H9 (cell line): ENCODE measurements around the gene DUOX1. TPM values are rescaled to one million over a fixed set of nuclear protein-coding genes. Genes with fewer than 3 reads are reported as not detected.

Experiments used
- DNase-seq: peaks from one replicate; pipeline ENCODE4 v3.0.0-alpha.2; 2017
- H2AFZ ChIP-seq: one replicate; pipeline ENCODE4 v1.6.1; 2013; ENCODE audit warnings: mild to moderate bottlenecking, low read length, control low read depth, moderate library complexity
- H2AK5ac ChIP-seq: 2 replicates; pipeline ENCODE4 v1.6.1; 2013; ENCODE audit warnings: low read length, control low read depth, mixed read lengths; ENCODE audit not compliant: insufficient read length
- H2BK120ac ChIP-seq: one replicate; pipeline ENCODE4 v1.6.1; 2013; ENCODE audit warnings: low read depth, mild to moderate bottlenecking, low read length, control low read depth, inconsistent platforms; ENCODE audit not compliant: poor library complexity, severe bottlenecking
- H2BK12ac ChIP-seq: 2 replicates; pipeline ENCODE4 v1.6.1; 2013; ENCODE audit warnings: low read length, control low read depth, mixed read lengths, low read depth; ENCODE audit not compliant: insufficient read length
- H2BK15ac ChIP-seq: 2 replicates; pipeline ENCODE4 v1.6.1; 2013; ENCODE audit warnings: low read depth, low read length, control low read depth
- H2BK20ac ChIP-seq: one replicate; pipeline ENCODE4 v1.6.1; 2013; ENCODE audit warnings: low read depth, mild to moderate bottlenecking, low read length, control low read depth, inconsistent platforms; ENCODE audit not compliant: poor library complexity, severe bottlenecking
- H2BK5ac ChIP-seq: 2 replicates; pipeline ENCODE4 v1.6.1; 2013; ENCODE audit warnings: low read length, control low read depth, mixed read lengths; ENCODE audit not compliant: insufficient read length
- H3K14ac ChIP-seq: 2 replicates; pipeline ENCODE4 v1.6.1; 2013; ENCODE audit warnings: low read length, control low read depth; ENCODE audit not compliant: insufficient read depth
- H3K18ac ChIP-seq: 2 replicates; pipeline ENCODE4 v1.6.1; 2013; ENCODE audit warnings: low read depth, mild to moderate bottlenecking, mixed read lengths, low read length, control low read depth; ENCODE audit not compliant: insufficient read length
- H3K23ac ChIP-seq: 2 replicates; pipeline ENCODE4 v1.6.1; 2013; ENCODE audit warnings: low read length, control low read depth, mixed read lengths, low read depth; ENCODE audit not compliant: insufficient read length
- H3K23me2 ChIP-seq: 2 replicates; pipeline ENCODE4 v1.6.1; 2013; ENCODE audit warnings: low read depth, mild to moderate bottlenecking, mixed read lengths, low read length, control low read depth; ENCODE audit not compliant: insufficient read length, poor library complexity, severe bottlenecking
- H3K27ac ChIP-seq: 2 replicates; pipeline ENCODE4 v1.5.1; 2013; ENCODE audit warnings: low read length, control low read depth, mixed read lengths, low read depth; ENCODE audit not compliant: insufficient read length
- H3K27me3 ChIP-seq: 2 replicates; pipeline ENCODE4 v1.6.1; 2013; ENCODE audit warnings: low read length, control low read depth, inconsistent platforms; ENCODE audit not compliant: insufficient read depth
- H3K4ac ChIP-seq: 2 replicates; pipeline ENCODE4 v1.6.1; 2013; ENCODE audit warnings: low read depth, mild to moderate bottlenecking, control low read depth, inconsistent platforms, low read length, moderate library complexity
- H3K4me1 ChIP-seq: 2 replicates; pipeline ENCODE4 v1.6.1; 2013; ENCODE audit warnings: low read length, control low read depth, inconsistent platforms; ENCODE audit not compliant: insufficient read depth
- H3K4me2 ChIP-seq: 2 replicates; pipeline ENCODE4 v1.6.1; 2013; ENCODE audit warnings: low read length, control low read depth, mixed read lengths; ENCODE audit not compliant: insufficient read length, insufficient read depth
- H3K56ac ChIP-seq: 2 replicates; pipeline ENCODE4 v1.6.1; 2013; ENCODE audit warnings: low read depth, mild to moderate bottlenecking, mixed read lengths, low read length, control low read depth; ENCODE audit not compliant: insufficient read length
- H3K79me1 ChIP-seq: 2 replicates; pipeline ENCODE4 v1.6.1; 2013; ENCODE audit warnings: low read depth, mild to moderate bottlenecking, moderate library complexity, low read length, control low read depth, inconsistent platforms; ENCODE audit not compliant: insufficient read depth, poor library complexity, severe bottlenecking
- H3K79me2 ChIP-seq: 2 replicates; pipeline ENCODE4 v1.6.1; 2013; ENCODE audit warnings: low read length, control low read depth, inconsistent platforms; ENCODE audit not compliant: insufficient read depth
- H3K9ac ChIP-seq: 2 replicates; pipeline ENCODE4 v1.6.1; 2013; ENCODE audit warnings: low read length, control low read depth, mixed read lengths; ENCODE audit not compliant: insufficient read length; ENCODE audit errors: extremely low read depth
- H3K9me3 ChIP-seq: one replicate; pipeline ENCODE4 v1.6.1; 2013; ENCODE audit warnings: low read depth, low read length, inconsistent platforms; ENCODE audit not compliant: control insufficient read depth
- H3T11ph ChIP-seq: one replicate; pipeline ENCODE4 v1.6.1; 2013; ENCODE audit warnings: mild to moderate bottlenecking, low read length, control low read depth, inconsistent platforms
- H4K20me1 ChIP-seq: one replicate; pipeline ENCODE4 v1.6.1; 2013; ENCODE audit not compliant: control insufficient read depth, insufficient read length, insufficient read depth
- H4K5ac ChIP-seq: 2 replicates; pipeline ENCODE4 v1.6.1; 2013; ENCODE audit warnings: low read depth, mild to moderate bottlenecking, mixed read lengths, low read length, control low read depth; ENCODE audit not compliant: insufficient read length
- H4K8ac ChIP-seq: replicated peaks from 2 replicates; pipeline ENCODE4 v1.6.1; 2013; ENCODE audit warnings: low read length, control low read depth, mixed read lengths, low read depth; ENCODE audit not compliant: insufficient read length
- H4K91ac ChIP-seq: 2 replicates; pipeline ENCODE4 v1.6.1; 2013; ENCODE audit warnings: low read depth, mild to moderate bottlenecking, moderate library complexity, mixed read lengths, low read length, control low read depth; ENCODE audit not compliant: insufficient read length
- H3K27ac Mint-ChIP-seq, 3 experiments: 2 replicates in 2 of 3; 3 replicates in 1 of 3; pipeline ENCODE4 v1.8.0; 2020 to 2021; ENCODE audit warnings: mixed read lengths in 3 of 3, mild to moderate bottlenecking in 1 of 3, moderate library complexity in 1 of 3
- H3K27me3 Mint-ChIP-seq: 2 replicates; pipeline ENCODE4 v1.8.0; 2021; ENCODE audit warnings: low read depth, mild to moderate bottlenecking, moderate library complexity, mixed read lengths
- H3K36me3 Mint-ChIP-seq, 3 experiments: 2 replicates in 2 of 3; 3 replicates in 1 of 3; pipeline ENCODE4 v1.8.0; 2020 to 2021; ENCODE audit warnings: low read depth in 3 of 3, mixed read lengths in 3 of 3; ENCODE audit not compliant: insufficient read depth in 1 of 3
- H3K4me1 Mint-ChIP-seq, 2 experiments: 2 replicates each; pipeline ENCODE4 v1.8.0; 2020; ENCODE audit warnings: mixed read lengths in 2 of 2
- H3K4me3 Mint-ChIP-seq, 2 experiments: 2 replicates in 1 of 2; 3 replicates in 1 of 2; pipeline ENCODE4 v1.8.0; 2020 to 2021; ENCODE audit warnings: mild to moderate bottlenecking in 2 of 2, mixed read lengths in 2 of 2, moderate library complexity in 1 of 2
- H3K9me3 Mint-ChIP-seq, 2 experiments: 2 replicates in 1 of 2; 3 replicates in 1 of 2; pipeline ENCODE4 v1.8.0; 2020; ENCODE audit warnings: mild to moderate bottlenecking in 2 of 2, mixed read lengths in 2 of 2, moderate library complexity in 1 of 2
- WGBS: extraction: QIAGEN DNeasy Blood & Tissue Kit; methylation state at CpG from one replicate; pipeline ENCODE4 v1.1.7; 2013; ENCODE audit warnings: missing lambda C conversion rate, low lambda C conversion rate, mixed read lengths; ENCODE audit not compliant: insufficient read length; ENCODE audit errors: extremely low coverage; 5-methylcytosine and 5-hydroxymethylcytosine counted together
- total RNA-seq: library from RNA; stranded (reverse); gene quantifications from 2 replicates; pipeline ENCODE4 v1.2.1, GENCODE V29; 2021
- TF ChIP-seq, protein P1 (sequence below): fragments of 200-600 bp; sonication (generic); conservative IDR thresholded peaks from 3 replicates; pipeline ENCODE4 v1.8.0; 2021; ENCODE audit warnings: antibody characterized with exemption, mild to moderate bottlenecking

DUOX1 gene
- total RNA-seq, 1 experiment from 2014 or later: 2.6 TPM

DNA sequence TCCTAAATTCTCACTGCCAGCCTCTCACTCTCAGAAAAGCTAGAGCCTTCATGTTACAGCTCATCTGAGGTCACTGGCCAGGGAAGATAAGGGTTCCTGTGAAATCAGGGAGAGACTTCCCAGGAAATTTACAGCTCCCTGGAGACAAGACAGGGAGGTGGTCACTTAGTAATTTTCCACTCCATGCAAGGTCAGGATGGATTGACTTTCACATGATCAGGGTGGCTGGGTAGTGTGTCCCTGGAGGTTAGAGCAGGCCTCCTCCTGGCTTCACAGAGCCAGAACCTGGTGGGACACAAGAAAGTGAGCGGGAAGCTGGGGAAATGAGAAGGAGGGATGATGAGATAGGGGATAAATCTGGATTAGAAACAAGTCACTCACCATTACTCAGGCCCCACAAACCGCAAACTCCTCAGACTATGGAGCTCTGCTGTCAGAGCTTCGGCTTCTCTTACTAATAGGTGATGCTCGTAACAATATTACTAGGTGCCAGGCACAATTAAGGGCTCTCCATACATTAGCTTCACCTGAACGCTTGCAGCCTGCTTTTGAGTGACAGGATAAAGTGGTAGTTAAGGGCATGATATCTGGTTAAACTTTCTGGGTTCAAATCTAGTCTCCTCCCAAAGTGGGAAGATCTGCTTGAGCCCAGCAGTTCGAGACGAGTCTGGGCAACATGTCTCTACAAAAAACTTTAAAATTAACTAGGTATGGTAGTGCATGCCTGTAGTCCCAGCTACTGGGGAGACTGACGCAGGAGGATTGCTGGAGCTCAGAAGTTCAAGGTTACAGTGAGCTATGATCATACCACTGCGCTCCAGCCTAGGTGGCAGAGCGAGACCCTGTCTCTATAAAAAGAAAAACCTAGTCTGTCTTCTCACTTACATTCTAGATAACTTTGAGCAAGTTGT lies 40.7 kb upstream of the DUOX1 start:
- Histone ChIP-seq H2BK20ac (no peak overlapping the region), H3K18ac (no peak overlapping the region), H2BK15ac (no peak overlapping the region), H3K27me3 (no peaks in the 10 kb centered on the region), H3K79me2 (no peaks in the 10 kb centered on the region), H3T11ph (no peak overlapping the region), H3K4me2 (no peak overlapping the region), H2AFZ (no peak overlapping the region), H4K91ac (no peak overlapping the region), H2BK12ac (no peak overlapping the region), H3K14ac (no peak overlapping the region), H3K23ac (no peak overlapping the region), H3K27ac (no peak overlapping the region), H4K5ac (no peak overlapping the region), H2BK120ac (no peak overlapping the region), H3K4me1 (no peaks in the 10 kb centered on the region), H2AK5ac (no peak overlapping the region), H4K20me1 (no peaks in the 10 kb centered on the region), H2BK5ac (no peak overlapping the region), H3K9ac (no peak overlapping the region), H3K23me2 (no peaks in the 10 kb centered on the region), H3K4ac (no peak overlapping the region), H3K56ac (no peak overlapping the region), H3K9me3 (no peaks in the 10 kb centered on the region), H3K79me1 (no peaks in the 10 kb centered on the region), H4K8ac (no peak overlapping the region)
- DNase-seq: no peak
- TF ChIP-seq, protein P1, sequence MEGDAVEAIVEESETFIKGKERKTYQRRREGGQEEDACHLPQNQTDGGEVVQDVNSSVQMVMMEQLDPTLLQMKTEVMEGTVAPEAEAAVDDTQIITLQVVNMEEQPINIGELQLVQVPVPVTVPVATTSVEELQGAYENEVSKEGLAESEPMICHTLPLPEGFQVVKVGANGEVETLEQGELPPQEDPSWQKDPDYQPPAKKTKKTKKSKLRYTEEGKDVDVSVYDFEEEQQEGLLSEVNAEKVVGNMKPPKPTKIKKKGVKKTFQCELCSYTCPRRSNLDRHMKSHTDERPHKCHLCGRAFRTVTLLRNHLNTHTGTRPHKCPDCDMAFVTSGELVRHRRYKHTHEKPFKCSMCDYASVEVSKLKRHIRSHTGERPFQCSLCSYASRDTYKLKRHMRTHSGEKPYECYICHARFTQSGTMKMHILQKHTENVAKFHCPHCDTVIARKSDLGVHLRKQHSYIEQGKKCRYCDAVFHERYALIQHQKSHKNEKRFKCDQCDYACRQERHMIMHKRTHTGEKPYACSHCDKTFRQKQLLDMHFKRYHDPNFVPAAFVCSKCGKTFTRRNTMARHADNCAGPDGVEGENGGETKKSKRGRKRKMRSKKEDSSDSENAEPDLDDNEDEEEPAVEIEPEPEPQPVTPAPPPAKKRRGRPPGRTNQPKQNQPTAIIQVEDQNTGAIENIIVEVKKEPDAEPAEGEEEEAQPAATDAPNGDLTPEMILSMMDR: no peak
- no peaks in the 10 kb centered on the region for H3K9me3 Mint-ChIP-seq
- no peak overlapping the region for H3K27ac Mint-ChIP-seq
- no peaks in the 10 kb centered on the region for H3K36me3 Mint-ChIP-seq
- no CpG with 5 or more reads among the region's 10 CpGs for WGBS
- no peaks in the 10 kb centered on the region for H3K4me1 Mint-ChIP-seq
- peaks cover 25% of the 10 kb centered on the region for H3K27me3 Mint-ChIP-seq
- H3K4me3 Mint-ChIP-seq: no peak overlapping the region
